HepG2 (cell line): ENCODE measurements around the gene TTC39C. TPM values are rescaled to one million over a fixed set of nuclear protein-coding genes. Genes with fewer than 3 reads are reported as not detected.

Experiments
- CEBPG ChIP-seq: IDR thresholded peaks from 2 replicates; pipeline ENCODE4 v1.6.1; 2016
- NR1H2 ChIP-seq: sonication (generic); formaldehyde crosslinking; IDR thresholded peaks from 2 replicates; pipeline ENCODE4 v1.8.1; 2022; ENCODE audit warnings: low read depth, missing genetic modification reagents, borderline replicate concordance
- NR2C2 ChIP-seq: sonication (generic); formaldehyde crosslinking; IDR thresholded peaks from 2 replicates; pipeline ENCODE4 v1.4.0; 2020; ENCODE audit warnings: missing genetic modification reagents, mild to moderate bottlenecking, moderate library complexity, borderline replicate concordance
- RELA ChIP-seq: sonication (generic); formaldehyde crosslinking; IDR thresholded peaks from 2 replicates; pipeline ENCODE4 v1.4.0; 2020; ENCODE audit warnings: missing genetic modification reagents
- RFXANK ChIP-seq: IDR thresholded peaks from 2 replicates; pipeline ENCODE4 v1.6.1; 2016
- TCF7L2 ChIP-seq: IDR thresholded peaks from 2 replicates; pipeline ENCODE4 v1.6.1; 2011; ENCODE audit warnings: mild to moderate bottlenecking, low read depth, low read length, moderate library complexity
- ZNF124 ChIP-seq: sonication (generic); formaldehyde crosslinking; IDR thresholded peaks from 2 replicates; pipeline ENCODE4 v1.4.0; 2020; ENCODE audit warnings: missing genetic modification reagents
- ZNF160 ChIP-seq: sonication (generic); formaldehyde crosslinking; IDR thresholded peaks from 2 replicates; pipeline ENCODE4 v1.8.0; 2022; ENCODE audit warnings: mild to moderate bottlenecking, inconsistent platforms, missing genetic modification reagents
- ZNF350 ChIP-seq: sonication (generic); formaldehyde crosslinking; IDR thresholded peaks from 2 replicates; pipeline ENCODE4 v1.4.0; 2020; ENCODE audit warnings: mild to moderate bottlenecking, low read depth, missing genetic modification reagents, borderline replicate concordance
- ZNF598 ChIP-seq: sonication (generic); formaldehyde crosslinking; IDR thresholded peaks from 2 replicates; pipeline ENCODE4 v1.5.1; 2020; ENCODE audit warnings: mild to moderate bottlenecking, missing genetic modification reagents, borderline replicate concordance
- ZNF784 ChIP-seq: sonication (generic); formaldehyde crosslinking; IDR thresholded peaks from 2 replicates; pipeline ENCODE4 v1.5.1; 2020; ENCODE audit warnings: missing genetic modification reagents, mild to moderate bottlenecking, borderline replicate concordance
- ZUFSP ChIP-seq: sonication (generic); formaldehyde crosslinking; IDR thresholded peaks from 2 replicates; pipeline ENCODE4 v1.9.0; 2021; ENCODE audit warnings: missing genetic modification reagents, mild to moderate bottlenecking, borderline replicate concordance
- polyA plus RNA-seq, 8 experiments: library from polyadenylated mRNA; depleted of rRNA in 3 of 8; stranded (reverse) in 7 of 8; unstranded in 1 of 8; fragments of >200 nt; fragmentation: Illumina TruSeq in 4 of 8; extraction: Trizol in 4 of 8; gene quantifications; 2 replicates each; pipeline versions ENCODE4 v1.2.1 to v1.2.3, GENCODE V29; 2011 to 2016; ENCODE audit warnings: low read depth in 4 of 8, missing spikeins in 1 of 8, mixed read lengths in 1 of 8; ENCODE audit not compliant: insufficient read depth in 1 of 8
- total RNA-seq, 5 experiments: library from RNA; depleted of rRNA; stranded (reverse); fragments of >200 nt; fragmentation: Illumina TruSeq; extraction: Trizol; gene quantifications; 2 replicates each; pipeline ENCODE4 v1.2.3, GENCODE V29; 2016; ENCODE audit warnings: low read depth in 1 of 5
- TF ChIP-seq, protein P1 (sequence below): sonication (generic); formaldehyde crosslinking; conservative IDR thresholded peaks from 2 replicates; pipeline ENCODE4 v1.8.1; 2023; ENCODE audit warnings: missing genetic modification reagents
- TF ChIP-seq, protein P2 (sequence below): IDR thresholded peaks from 2 replicates; pipeline ENCODE4 v1.6.1; 2016; ENCODE audit warnings: low read depth, missing genetic modification reagents, missing compliant biosample characterization
- TF ChIP-seq, protein P3 (sequence below): sonication (generic); formaldehyde crosslinking; IDR thresholded peaks from 2 replicates; pipeline ENCODE4 v1.4.0; 2020; ENCODE audit warnings: missing genetic modification reagents

Gene TTC39C
- total and polyA plus RNA-seq, 2 of the 13 experiments (the other 11 are each of a cell fraction or from before 2014, with no cell fraction given), result 19.1 to 25.9 TPM

DNA sequence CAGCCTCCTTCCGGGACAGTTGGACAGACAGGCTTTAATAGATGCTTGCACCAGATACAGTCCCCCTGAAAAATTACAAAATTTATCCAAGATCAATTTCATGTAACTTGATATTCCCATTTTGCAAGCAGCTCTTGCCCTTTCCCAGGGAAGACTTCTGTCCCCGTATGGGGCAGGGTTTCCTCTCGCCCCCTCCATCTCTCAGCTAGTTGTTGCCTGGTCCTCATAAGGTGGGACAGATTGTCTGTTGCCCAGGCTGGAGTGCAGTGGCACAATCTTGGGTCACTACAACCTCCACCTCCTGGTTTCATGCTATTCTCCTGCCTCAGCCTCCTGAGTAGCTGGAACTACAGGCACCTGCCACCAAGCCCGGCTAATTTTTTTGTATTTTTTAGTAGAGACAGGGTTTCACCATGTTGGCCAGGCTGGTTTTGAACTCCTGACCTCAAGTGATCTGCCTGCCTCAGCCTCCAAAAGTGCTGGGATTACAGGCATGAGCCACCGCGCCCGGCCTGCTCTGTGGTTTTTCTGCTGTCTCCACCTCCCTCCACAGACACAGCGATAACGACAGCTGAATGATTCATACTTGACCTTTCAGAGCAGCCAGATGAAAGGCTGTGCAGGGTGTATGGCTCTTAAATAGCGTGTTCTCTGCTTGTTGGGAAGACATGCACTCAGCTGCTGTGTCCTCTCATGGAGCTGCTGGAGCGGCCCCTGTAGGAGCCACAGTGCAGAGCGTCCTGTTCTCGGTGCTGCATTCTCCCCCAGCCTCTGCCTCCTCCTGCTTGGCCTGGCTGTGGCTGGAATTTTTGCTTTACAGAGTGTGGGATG lies 61.4 kb downstream of the TTC39C start (continued):
- TF ChIP-seq CEBPG (CRISPR knock-in tag) (peak; percentile 66), TCF7L2 (no peak; the same call in 1 of the 2 replicates), RELA (CRISPR knock-in tag) (no peak), ZNF598 (CRISPR knock-in tag) (no peak), ZNF350 (CRISPR knock-in tag) (peak; percentile 66; the same call in 1 of the 2 replicates), ZUFSP (no peak), NR2C2 (CRISPR knock-in tag) (peak; percentile 65; the same call in 1 of the 2 replicates), RFXANK (CRISPR knock-in tag) (no peak), ZNF124 (CRISPR knock-in tag) (no peak), ZNF784 (CRISPR knock-in tag) (no peak), ZNF160 (CRISPR knock-in tag) (no peak), NR1H2 (CRISPR knock-in tag) (no peak)
- TF ChIP-seq, protein P1, sequence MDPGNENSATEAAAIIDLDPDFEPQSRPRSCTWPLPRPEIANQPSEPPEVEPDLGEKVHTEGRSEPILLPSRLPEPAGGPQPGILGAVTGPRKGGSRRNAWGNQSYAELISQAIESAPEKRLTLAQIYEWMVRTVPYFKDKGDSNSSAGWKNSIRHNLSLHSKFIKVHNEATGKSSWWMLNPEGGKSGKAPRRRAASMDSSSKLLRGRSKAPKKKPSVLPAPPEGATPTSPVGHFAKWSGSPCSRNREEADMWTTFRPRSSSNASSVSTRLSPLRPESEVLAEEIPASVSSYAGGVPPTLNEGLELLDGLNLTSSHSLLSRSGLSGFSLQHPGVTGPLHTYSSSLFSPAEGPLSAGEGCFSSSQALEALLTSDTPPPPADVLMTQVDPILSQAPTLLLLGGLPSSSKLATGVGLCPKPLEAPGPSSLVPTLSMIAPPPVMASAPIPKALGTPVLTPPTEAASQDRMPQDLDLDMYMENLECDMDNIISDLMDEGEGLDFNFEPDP (CRISPR knock-in tag), result no peak
- TF ChIP-seq, protein P2, sequence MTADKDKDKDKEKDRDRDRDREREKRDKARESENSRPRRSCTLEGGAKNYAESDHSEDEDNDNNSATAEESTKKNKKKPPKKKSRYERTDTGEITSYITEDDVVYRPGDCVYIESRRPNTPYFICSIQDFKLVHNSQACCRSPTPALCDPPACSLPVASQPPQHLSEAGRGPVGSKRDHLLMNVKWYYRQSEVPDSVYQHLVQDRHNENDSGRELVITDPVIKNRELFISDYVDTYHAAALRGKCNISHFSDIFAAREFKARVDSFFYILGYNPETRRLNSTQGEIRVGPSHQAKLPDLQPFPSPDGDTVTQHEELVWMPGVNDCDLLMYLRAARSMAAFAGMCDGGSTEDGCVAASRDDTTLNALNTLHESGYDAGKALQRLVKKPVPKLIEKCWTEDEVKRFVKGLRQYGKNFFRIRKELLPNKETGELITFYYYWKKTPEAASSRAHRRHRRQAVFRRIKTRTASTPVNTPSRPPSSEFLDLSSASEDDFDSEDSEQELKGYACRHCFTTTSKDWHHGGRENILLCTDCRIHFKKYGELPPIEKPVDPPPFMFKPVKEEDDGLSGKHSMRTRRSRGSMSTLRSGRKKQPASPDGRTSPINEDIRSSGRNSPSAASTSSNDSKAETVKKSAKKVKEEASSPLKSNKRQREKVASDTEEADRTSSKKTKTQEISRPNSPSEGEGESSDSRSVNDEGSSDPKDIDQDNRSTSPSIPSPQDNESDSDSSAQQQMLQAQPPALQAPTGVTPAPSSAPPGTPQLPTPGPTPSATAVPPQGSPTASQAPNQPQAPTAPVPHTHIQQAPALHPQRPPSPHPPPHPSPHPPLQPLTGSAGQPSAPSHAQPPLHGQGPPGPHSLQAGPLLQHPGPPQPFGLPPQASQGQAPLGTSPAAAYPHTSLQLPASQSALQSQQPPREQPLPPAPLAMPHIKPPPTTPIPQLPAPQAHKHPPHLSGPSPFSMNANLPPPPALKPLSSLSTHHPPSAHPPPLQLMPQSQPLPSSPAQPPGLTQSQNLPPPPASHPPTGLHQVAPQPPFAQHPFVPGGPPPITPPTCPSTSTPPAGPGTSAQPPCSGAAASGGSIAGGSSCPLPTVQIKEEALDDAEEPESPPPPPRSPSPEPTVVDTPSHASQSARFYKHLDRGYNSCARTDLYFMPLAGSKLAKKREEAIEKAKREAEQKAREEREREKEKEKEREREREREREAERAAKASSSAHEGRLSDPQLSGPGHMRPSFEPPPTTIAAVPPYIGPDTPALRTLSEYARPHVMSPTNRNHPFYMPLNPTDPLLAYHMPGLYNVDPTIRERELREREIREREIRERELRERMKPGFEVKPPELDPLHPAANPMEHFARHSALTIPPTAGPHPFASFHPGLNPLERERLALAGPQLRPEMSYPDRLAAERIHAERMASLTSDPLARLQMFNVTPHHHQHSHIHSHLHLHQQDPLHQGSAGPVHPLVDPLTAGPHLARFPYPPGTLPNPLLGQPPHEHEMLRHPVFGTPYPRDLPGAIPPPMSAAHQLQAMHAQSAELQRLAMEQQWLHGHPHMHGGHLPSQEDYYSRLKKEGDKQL (CRISPR knock-in tag), result peak; percentile 98
- TF ChIP-seq, protein P3, sequence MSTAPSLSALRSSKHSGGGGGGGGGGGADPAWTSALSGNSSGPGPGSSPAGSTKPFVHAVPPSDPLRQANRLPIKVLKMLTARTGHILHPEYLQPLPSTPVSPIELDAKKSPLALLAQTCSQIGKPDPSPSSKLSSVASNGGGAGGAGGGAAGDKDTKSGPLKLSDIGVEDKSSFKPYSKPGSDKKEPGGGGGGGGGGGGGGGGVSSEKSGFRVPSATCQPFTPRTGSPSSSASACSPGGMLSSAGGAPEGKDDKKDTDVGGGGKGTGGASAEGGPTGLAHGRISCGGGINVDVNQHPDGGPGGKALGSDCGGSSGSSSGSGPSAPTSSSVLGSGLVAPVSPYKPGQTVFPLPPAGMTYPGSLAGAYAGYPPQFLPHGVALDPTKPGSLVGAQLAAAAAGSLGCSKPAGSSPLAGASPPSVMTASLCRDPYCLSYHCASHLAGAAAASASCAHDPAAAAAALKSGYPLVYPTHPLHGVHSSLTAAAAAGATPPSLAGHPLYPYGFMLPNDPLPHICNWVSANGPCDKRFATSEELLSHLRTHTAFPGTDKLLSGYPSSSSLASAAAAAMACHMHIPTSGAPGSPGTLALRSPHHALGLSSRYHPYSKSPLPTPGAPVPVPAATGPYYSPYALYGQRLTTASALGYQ (CRISPR knock-in tag), result peak; percentile 91
